Type B pancreatic cell (in vitro differentiated cells): Measurements from ENCODE around the gene CRYL1. TPM values are rescaled to one million over a fixed set of nuclear protein-coding genes. Genes with fewer than 3 reads are reported as not detected.

Experiments used
- DNase-seq: peaks from one replicate; pipeline ENCODE4 v3.0.0; 2021; ENCODE audit warnings: mixed read lengths; ENCODE audit not compliant: unreplicated experiment; ENCODE audit errors: extremely low spot score
- H3K27ac Mint-ChIP-seq: 2 replicates; pipeline ENCODE4 v1.8.0; 2021; ENCODE audit warnings: mild to moderate bottlenecking, mixed read lengths
- H3K27me3 Mint-ChIP-seq: 2 replicates; pipeline ENCODE4 v1.8.0; 2021; ENCODE audit warnings: mixed read lengths
- H3K36me3 Mint-ChIP-seq: 2 replicates; pipeline ENCODE4 v1.8.0; 2021; ENCODE audit warnings: mixed read lengths
- H3K4me1 Mint-ChIP-seq: one replicate; pipeline ENCODE4 v1.8.0; 2021; ENCODE audit warnings: mixed read lengths; ENCODE audit not compliant: unreplicated experiment
- H3K4me3 Mint-ChIP-seq: 2 replicates; pipeline ENCODE4 v1.8.0; 2021; ENCODE audit warnings: mild to moderate bottlenecking, mixed read lengths
- H3K9me3 Mint-ChIP-seq: 2 replicates; pipeline ENCODE4 v1.8.0; 2021; ENCODE audit warnings: mixed read lengths
- CTCF ChIP-seq: fragments of 200-600 bp; sonication (generic); conservative IDR thresholded peaks from 2 replicates; pipeline ENCODE4 v1.5.0; 2021; ENCODE audit warnings: antibody characterized with exemption, mild to moderate bottlenecking
- total RNA-seq: library from RNA; stranded (reverse); gene quantifications from 2 replicates; pipeline ENCODE4 v1.2.1, GENCODE V29; 2021; ENCODE audit warnings: low replicate concordance

CRYL1 gene
- total RNA-seq, 1 donor from 2014 or later, result 20.2 TPM

DNA sequence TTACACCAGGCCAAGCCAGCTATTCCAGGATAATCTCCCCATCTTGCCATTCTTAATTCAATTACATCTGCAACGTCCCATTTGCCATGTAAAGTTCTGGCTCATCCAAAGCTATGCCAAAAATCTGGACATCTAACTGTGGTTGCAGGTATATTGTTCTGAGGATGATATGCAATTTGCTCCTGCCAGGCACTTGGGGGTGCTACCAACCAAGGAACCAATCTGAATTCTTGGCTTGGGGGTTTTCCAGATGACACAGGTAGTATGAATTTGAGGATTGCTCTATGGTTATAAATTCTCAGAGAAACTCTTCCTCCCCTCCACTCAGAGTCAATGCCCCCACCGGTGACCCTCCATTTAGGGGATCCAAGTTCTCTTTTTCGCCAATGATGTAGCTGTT is 33.0 kb downstream of the CRYL1 start:
- Mint-ChIP-seq H3K4me1 (peaks cover 6% of the 10 kb centered on the region), H3K4me3 (no peak overlapping the region), H3K36me3 (peaks cover 4% of the 10 kb centered on the region), H3K27me3 (no peaks in the 10 kb centered on the region), H3K9me3 (no peaks in the 10 kb centered on the region), H3K27ac (no peak overlapping the region)
- peak; percentile 68 for TF ChIP-seq CTCF
- no peak for DNase-seq

DNA sequence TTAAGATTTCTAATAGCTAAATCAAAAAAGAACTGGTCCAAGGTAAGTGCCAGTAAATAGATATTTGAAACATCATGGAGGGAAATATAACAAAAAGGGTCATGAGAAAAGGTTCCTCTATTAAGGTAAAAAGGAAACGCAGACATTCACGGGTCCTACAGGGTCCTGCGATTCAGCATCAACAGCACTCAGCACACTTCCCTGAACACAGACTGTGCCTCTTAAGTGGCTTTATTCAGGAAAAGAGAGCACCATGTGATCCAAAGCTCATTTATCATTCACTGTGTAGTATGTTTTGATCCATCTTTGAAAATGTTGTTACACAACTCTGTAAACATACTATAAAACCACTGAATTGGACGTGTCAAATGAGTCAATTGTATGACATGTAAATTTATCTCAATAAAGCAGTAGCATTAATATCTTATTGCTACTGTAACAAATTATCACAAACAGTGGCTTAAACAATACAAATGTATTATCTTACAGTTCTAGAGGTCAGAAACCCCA is 33.7 kb downstream of the CRYL1 start:
- no peaks in the 10 kb centered on the region for H3K27me3 Mint-ChIP-seq
- no peak for DNase-seq
- TF ChIP-seq CTCF, result no peak
- peaks cover 6% of the 10 kb centered on the region for H3K4me1 Mint-ChIP-seq
- H3K9me3 Mint-ChIP-seq, result no peaks in the 10 kb centered on the region
- H3K27ac Mint-ChIP-seq, result no peak overlapping the region
- H3K36me3 Mint-ChIP-seq, result peaks cover 4% of the 10 kb centered on the region
- no peak overlapping the region for H3K4me3 Mint-ChIP-seq

DNA sequence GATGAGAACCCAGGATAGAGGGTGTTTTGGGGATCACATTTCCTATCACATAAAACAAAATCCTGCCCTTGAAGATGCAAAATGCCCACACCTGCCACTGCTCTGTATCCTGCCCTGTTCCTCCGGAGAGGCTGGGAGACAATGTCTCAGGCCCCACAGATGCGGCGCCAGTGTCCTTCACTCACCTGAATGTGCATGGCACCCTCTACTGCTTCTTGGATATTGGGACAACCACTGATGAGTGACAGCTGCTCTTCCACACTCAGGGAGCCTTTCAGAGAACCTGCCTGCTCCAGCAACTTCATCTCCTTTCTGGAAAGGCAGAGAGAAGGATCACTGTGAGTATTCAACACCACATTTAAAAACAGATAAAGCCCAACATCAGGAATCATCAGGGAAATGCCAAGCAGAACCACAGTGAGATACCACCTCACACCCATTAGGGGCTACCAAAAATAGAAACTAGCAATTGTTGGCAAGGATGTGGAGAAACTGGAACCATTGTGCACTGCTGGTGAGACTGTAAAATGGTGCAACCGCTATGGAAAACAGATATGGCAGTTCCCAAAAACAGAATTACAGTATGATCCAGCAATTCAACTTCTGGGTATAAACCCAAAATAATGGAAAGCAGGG is 36.4 kb downstream of the CRYL1 start:
- Mint-ChIP-seq H3K27ac (no peak overlapping the region), H3K9me3 (no peaks in the 10 kb centered on the region), H3K36me3 (peaks cover 4% of the 10 kb centered on the region), H3K27me3 (no peaks in the 10 kb centered on the region), H3K4me1 (peaks cover 3% of the 10 kb centered on the region), H3K4me3 (no peak overlapping the region)
- no peak for DNase-seq
- no peak for TF ChIP-seq CTCF

DNA sequence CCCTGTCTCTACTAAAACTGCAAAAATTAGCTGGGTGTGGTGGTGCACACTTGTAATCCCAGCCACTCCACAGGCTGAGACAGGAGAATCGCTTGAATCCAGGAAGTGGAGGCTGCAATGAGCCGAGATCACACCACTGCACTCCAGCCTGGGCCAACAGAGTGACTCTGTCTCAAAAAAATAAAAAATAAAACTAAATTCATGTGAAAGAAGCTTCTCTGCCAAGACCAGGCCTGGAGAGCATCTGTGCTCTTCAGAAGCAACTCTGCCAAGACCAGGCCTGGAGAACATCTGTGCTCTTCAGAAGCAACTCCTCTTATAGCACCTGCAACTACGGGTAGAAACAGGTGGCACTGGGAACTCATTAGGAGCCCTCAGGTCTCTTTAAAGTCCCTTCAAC is 37.7 kb downstream of the CRYL1 start:
- Mint-ChIP-seq H3K9me3 (no peaks in the 10 kb centered on the region), H3K4me3 (no peak overlapping the region), H3K36me3 (peaks cover 4% of the 10 kb centered on the region), H3K27ac (no peak overlapping the region), H3K27me3 (no peaks in the 10 kb centered on the region), H3K4me1 (peaks cover 4% of the 10 kb centered on the region)
- no peak for TF ChIP-seq CTCF
- DNase-seq, result no peak

GRCh38 chr13:20482787-20483186 is 42.9 kb downstream of the CRYL1 start:
- Mint-ChIP-seq H3K9me3 (no peaks in the 10 kb centered on the region), H3K27ac (peak overlapping the region; percentile 84), H3K36me3 (no peaks in the 10 kb centered on the region), H3K4me1 (peaks cover 23% of the 10 kb centered on the region), H3K4me3 (peak overlapping the region; percentile 16), H3K27me3 (no peaks in the 10 kb centered on the region)
- no peak for TF ChIP-seq CTCF
- DNase-seq, result no peak
